ENCODE data around the gene EEF1B2. TPM values are rescaled to one million over a fixed set of nuclear protein-coding genes. Genes with fewer than 3 reads are reported as not detected.
"Not testable (repeated sequence)": the region's sequence is repeated elsewhere in the genome, so short reads cannot be mapped to it uniquely, and the experiment has no call there.

The EEF1B2 gene
- polyA plus RNA-seq, 1 donor from 2014 or later: 1,100 TPM

DNA sequence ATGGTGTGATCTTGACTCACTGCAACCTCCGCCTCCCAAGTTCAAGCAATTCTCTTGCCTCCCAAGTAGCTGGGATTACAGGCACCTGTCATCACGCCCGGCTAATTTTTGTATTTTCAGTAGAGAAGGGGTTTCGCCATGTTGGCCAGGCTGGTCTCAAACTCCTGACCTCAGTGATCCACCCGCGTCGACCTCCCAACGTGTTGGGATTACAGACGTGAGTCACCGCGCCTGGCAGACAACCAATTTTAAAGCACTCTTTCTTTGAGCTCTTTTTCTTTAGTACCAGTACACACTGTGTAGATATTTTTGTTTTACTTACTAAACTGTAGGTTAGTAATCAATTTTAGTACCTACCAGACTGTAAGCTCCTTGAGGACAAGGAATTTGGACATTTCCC is 2.7 kb upstream of the EEF1B2 start:
- Mint-ChIP-seq H3K4me1 (peaks cover 27 to 37% (median 36%) of the 10 kb centered on the region in 3 donors), H3K4me3 (peak overlapping the region in 3 of 4 donors; percentile 38 to 99 (median 74))
- not testable (repeated sequence) for H3K27ac Mint-ChIP-seq, H3K36me3 Mint-ChIP-seq, H3K9me3 Mint-ChIP-seq, H3K27me3 Mint-ChIP-seq

DNA sequence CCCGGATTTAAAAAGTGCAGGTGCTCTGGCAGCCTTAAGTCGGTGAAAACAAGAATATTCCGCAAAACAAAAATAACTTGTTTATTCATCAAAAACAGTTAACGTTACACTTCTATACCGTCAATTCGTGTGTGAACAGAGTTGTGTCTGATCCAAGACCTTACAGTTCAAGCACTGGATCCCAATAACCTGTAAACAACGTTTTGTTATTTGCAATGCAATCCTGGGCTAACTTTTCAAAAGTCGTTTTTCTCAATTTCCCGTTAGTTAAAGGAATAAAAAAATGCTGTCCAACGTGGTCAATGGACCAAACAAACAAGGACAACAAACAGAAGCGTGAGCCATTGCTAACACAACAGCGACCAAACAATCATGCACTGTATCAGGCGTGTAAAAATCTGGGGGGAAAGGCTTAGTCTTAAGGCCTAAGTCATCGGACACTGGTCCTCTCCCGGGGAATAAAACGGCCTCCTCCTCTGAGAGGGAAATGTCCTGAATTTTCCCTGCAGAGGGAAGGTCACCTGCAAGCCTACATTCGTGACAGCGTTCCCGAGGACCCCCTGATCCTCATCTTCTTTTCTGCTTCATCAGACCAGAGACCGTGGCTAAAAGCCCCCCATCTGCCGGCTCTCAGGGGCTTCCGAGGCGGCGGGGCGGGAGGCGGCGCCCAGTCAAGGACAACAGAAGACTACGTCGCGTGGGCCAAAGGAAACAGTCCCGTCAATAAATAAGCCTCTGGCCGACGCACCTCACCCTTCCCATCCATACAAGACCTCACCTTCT is 941 bp upstream of the EEF1B2 start:
- H3K27ac Mint-ChIP-seq: peak overlapping the region; percentile 98 to 100 (median 98)
- H3K4me3 Mint-ChIP-seq: peak overlapping the region; percentile 99 to 100 (median 100)
- peaks cover 4% of the 10 kb centered on the region for H3K36me3 Mint-ChIP-seq
- H3K4me1 Mint-ChIP-seq: peaks cover 32 to 46% (median 43%) of the 10 kb centered on the region in 3 donors
- H3K27me3 Mint-ChIP-seq: no peaks in the 10 kb centered on the region
- H3K9me3 Mint-ChIP-seq: no peaks in the 10 kb centered on the region

DNA sequence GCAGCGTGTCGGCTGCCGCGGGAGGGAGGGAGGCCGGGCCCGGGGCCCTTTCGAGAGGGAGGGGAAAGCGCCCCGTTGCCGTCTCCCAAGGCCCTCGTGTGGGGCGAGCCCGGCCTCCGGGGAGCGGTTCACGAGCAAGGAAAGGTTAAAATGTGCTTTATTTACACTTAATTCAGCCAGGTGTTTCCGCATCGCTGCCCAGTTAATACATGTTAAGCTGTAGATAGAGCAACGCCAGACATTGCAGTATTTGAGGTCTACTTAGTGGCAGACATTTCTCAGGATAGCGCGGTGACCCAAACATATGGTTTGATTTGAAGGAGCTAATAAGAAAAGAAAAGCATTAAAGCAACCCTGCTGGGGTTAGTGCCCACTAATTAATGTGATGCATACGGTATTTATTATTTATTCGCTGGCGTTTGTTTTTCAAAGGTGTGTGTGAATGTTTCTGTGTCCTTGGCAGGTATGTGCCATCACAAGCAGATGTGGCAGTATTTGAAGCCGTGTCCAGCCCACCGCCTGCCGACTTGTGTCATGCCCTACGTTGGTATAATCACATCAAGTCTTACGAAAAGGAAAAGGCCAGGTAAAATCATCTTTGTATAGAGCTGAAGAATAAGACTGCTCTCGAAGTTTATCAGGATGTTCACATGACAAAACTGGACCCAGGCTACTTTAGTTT is 571 bp downstream of the EEF1B2 start:
- no peaks in the 10 kb centered on the region for H3K9me3 Mint-ChIP-seq
- peak overlapping the region; percentile 99 to 100 (median 100) for H3K4me3 Mint-ChIP-seq
- H3K27me3 Mint-ChIP-seq: no peaks in the 10 kb centered on the region
- peaks cover 6% of the 10 kb centered on the region for H3K36me3 Mint-ChIP-seq
- H3K4me1 Mint-ChIP-seq: peaks cover 30 to 45% (median 43%) of the 10 kb centered on the region in 3 donors
- H3K27ac Mint-ChIP-seq: peak overlapping the region; percentile 98 to 100 (median 98)

DNA sequence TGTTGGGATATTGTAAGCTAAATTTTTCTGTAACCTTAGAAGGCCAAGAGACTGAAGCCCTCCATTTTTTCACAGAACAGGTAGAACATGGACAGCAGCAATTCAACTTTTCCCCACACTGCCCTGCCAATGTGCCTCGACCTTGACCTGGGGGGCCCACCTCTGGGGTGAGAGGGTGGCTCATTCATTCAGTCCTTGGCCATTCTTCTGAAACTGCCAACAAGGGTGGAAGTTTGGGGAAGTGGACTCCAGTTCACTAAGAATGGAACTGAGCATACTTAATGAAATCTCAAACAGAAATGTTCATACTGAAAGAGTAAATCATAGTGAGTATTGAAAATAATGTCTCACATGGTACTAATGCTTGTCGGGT is 1.1 kb downstream of the EEF1B2 start:
- H3K4me1 Mint-ChIP-seq: peaks cover 30 to 45% (median 43%) of the 10 kb centered on the region in 3 donors
- peak overlapping the region; percentile 8 to 98 (median 78) for H3K27ac Mint-ChIP-seq
- peaks cover 6% of the 10 kb centered on the region for H3K36me3 Mint-ChIP-seq
- peak overlapping the region; percentile 99 to 100 (median 100) for H3K4me3 Mint-ChIP-seq
- no peaks in the 10 kb centered on the region for H3K27me3 Mint-ChIP-seq
- H3K9me3 Mint-ChIP-seq: no peaks in the 10 kb centered on the region

DNA sequence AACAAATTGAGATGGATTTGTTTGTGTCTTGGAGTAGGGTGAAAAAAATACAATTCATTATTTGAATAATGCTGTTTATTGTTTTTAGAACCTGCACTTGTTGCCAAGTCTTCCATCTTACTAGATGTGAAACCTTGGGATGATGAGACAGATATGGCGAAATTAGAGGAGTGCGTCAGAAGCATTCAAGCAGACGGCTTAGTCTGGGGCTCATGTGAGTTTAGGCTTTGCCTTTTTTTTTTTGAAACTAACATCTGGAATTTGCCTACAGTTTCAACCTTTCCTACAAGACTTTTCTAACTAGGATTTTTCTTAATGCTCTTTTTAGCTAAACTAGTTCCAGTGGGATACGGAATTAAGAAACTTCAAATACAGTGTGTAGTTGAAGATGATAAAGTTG is 2.7 kb downstream of the EEF1B2 start:
- not testable (repeated sequence) for H3K27me3 Mint-ChIP-seq, H3K9me3 Mint-ChIP-seq, H3K27ac Mint-ChIP-seq
- Mint-ChIP-seq H3K4me3 (peak overlapping the region in 1 of 4 donors; percentile 70), H3K36me3 (peaks cover 11% of the 10 kb centered on the region), H3K4me1 (peaks cover 22 to 43% (median 38%) of the 10 kb centered on the region in 3 donors)

DNA sequence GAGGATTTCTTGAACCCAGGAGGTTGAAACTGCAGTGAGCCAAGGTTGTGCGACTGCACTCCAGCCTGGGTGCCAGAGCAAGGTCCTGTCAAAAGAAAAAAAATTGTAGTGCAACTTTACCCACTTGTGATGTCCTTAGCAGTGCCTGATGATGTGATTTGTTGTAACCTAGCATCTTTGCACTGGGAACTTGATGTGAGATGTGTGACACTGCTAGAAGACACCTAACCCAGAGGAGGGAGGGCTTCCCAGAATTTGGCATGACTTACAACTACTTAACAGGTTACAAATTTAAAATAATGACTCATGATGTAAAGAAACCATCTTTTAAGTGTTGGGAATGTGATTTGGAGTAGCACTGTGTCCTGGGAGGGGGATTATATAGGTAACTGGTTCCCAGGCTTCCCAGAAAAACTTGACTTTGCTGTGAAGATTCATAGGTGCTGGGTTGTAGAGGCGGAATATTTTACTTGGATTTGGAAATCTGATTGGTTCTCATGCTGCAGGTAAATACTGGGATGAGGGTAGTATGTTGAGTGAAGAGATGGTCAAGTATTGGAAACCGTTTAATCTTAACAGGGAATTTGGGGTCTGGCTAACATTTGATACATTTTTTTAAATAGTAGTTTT is 3.7 kb downstream of the EEF1B2 start:
- H3K9me3 Mint-ChIP-seq: no peaks in the 10 kb centered on the region
- H3K4me3 Mint-ChIP-seq: peak overlapping the region in 1 of 4 donors; percentile 70
- H3K36me3 Mint-ChIP-seq: peaks cover 11% of the 10 kb centered on the region
- peak overlapping the region in 1 of 3 donors; percentile 47 for H3K27ac Mint-ChIP-seq
- H3K27me3 Mint-ChIP-seq: no peaks in the 10 kb centered on the region
- H3K4me1 Mint-ChIP-seq: peaks cover 19 to 39% (median 33%) of the 10 kb centered on the region in 3 donors

DNA sequence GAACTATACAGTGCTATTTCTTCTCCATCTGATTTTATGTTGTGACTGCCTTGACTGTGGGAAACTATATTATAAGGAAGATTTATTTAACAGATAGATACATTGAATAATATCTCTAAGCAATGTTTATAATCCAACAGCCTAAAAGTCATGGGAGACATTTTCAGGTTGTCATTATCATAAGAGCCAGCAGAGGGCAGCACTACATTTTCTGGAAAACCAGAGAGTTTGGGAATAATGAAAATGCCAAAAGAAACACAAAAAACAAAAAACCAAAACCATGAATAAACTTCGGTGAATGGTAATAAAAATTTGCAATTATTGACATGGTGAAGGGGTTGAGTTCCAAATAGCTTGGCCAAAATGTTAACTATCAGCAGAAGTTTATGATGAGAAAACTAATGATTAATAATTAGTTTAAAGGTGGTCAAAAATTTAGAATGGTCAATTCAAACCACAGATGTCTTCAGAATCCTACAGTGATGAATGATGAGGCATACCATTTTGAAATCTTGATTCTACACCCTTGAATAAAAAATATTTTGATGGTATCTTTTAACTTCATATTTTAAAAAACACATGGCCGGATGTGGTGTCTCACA is 4.7 kb downstream of the EEF1B2 start:
- peak overlapping the region in 1 of 4 donors; percentile 70 for H3K4me3 Mint-ChIP-seq
- H3K27ac Mint-ChIP-seq: peak overlapping the region in 1 of 3 donors; percentile 45
- peaks cover 10% of the 10 kb centered on the region for H3K36me3 Mint-ChIP-seq
- peaks cover 17 to 30% (median 28%) of the 10 kb centered on the region in 3 donors for H3K4me1 Mint-ChIP-seq
- H3K27me3 Mint-ChIP-seq: no peaks in the 10 kb centered on the region
- H3K9me3 Mint-ChIP-seq: no peaks in the 10 kb centered on the region

DNA sequence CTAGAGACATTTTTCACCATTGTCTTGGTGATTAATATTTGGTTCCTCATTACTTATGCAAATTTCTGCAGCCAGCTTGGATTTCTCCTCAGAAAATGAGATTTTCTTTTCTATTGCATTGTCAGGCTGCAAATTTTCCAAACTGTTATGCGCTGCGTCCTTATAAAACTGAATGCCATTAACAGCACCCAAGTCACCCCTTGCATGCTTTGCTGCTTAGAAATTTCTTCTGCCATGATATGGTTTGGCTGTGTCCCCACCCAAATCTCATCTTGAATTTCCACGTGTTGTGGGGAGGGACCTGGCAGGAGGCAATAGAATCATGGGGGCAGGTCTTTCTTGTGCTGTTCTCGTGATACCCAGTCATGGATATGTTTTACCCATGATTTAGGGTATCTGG is 8.5 kb downstream of the EEF1B2 start:
- H3K4me1 Mint-ChIP-seq, H3K4me3 Mint-ChIP-seq, H3K9me3 Mint-ChIP-seq, H3K27me3 Mint-ChIP-seq, H3K27ac Mint-ChIP-seq: not testable (repeated sequence)
- peaks cover 11% of the 10 kb centered on the region for H3K36me3 Mint-ChIP-seq

DNA sequence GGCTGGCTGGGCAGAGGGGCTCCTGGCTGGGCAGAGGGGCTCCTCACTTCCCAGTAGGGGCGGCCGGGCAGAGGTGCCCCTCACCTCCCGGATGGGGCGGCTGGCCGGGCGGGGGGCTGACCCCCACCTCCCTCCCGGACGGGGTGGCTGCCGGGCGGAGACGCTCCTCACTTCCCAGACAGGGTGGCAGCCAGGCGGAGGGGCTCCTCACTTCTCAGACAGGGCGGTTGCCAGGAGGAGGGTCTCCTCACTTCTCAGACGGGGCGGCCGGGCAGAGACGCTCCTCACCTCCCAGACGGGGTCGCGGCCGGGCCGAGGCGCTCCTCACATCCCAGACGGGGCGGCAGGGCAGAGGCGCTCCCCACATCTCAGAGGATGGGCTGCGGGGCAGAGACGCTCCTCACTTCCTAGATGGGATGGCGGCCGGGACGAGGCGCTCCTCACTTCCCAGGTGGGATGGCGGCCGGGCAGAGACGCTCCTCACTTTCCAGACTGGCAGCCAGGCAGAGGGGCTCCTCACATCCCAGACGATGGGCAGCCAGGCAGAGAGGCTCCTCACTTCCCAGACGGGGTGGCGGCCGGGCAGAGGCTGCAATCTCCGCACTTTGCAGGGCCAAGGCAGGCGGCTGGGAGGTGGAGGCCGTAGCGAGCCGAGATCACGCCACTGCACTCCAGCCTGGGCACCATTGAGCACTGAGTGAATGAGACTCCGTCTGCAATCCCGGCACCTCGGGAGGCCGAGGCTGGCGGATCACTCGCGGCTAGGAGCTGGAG is 12.1 kb downstream of the EEF1B2 start:
- not testable (repeated sequence) for H3K36me3 Mint-ChIP-seq

DNA sequence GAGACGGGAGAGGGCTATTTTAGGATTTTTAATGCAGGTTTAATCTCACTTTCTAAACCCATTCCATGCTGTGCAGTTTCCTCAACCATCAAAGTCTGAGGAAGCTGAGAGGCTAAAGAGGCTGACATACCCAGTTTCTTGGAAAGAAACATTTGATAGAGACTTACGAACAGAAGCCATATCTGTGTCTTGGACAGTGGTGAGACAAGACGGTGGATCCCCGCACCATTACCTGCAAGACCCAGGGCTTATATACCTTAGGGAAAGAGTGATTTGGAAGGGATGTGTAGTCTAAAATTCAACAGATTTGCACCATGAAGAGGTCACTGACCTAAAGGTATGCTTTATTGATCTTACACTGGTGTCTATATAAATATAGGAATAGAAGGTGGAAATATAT is 13.5 kb downstream of the EEF1B2 start:
- Mint-ChIP-seq H3K4me3 (no peak overlapping the region), H3K4me1 (no peaks in the 10 kb centered on the region), H3K9me3 (no peaks in the 10 kb centered on the region), H3K36me3 (peaks cover 6% of the 10 kb centered on the region), H3K27ac (no peak overlapping the region), H3K27me3 (no peaks in the 10 kb centered on the region)

More for the DNA sequence above, 12.1 kb downstream of the EEF1B2 start:
- not testable (repeated sequence) for H3K4me3 Mint-ChIP-seq, H3K27ac Mint-ChIP-seq, H3K27me3 Mint-ChIP-seq, H3K9me3 Mint-ChIP-seq, H3K4me1 Mint-ChIP-seq

DNA sequence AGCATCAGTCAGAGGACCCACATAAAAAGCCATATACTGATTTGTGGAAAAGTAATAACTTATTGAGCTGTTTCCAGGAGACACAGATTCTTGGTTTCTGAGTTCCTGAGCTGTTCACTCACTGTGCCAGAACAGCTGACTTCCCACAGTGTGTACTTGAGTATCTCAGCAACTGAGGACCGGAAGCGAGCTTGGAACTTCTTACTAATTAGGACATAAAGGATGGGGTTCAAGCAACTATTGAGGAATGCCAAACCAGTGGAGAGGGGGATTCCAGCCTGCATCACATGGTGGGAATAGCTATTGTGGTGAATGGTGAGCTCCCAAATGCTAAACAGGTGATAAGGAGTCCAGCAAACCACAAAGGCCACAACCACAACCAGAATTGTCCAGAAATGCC is 16.4 kb downstream of the EEF1B2 start:
- H3K4me3 Mint-ChIP-seq: no peak overlapping the region
- H3K27me3 Mint-ChIP-seq: no peaks in the 10 kb centered on the region
- no peak overlapping the region for H3K27ac Mint-ChIP-seq
- H3K4me1 Mint-ChIP-seq: no peaks in the 10 kb centered on the region
- no peaks in the 10 kb centered on the region for H3K9me3 Mint-ChIP-seq
- H3K36me3 Mint-ChIP-seq: peaks cover 3% of the 10 kb centered on the region

DNA sequence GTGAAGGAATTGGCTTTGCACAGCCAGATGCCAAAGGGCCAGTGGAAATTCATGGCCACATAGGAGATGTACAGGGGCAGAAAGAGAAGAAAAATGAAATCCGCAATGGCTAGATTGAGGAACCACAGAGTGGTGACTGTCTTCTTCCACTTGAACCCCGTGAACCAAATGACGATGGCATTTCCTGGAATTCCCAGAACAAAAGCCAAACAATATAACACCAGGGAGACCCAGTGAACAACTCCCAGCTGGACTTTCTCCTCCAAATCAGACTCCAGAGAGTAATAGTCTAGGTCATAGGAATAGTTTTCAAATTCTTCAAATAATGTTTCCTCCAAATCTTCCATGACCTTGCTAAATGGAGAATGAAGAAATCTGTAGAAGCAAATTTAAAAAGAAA is 17.2 kb downstream of the EEF1B2 start:
- H3K27me3 Mint-ChIP-seq: no peaks in the 10 kb centered on the region
- H3K4me3 Mint-ChIP-seq: no peak overlapping the region
- H3K36me3 Mint-ChIP-seq: peaks cover 3% of the 10 kb centered on the region
- no peak overlapping the region for H3K27ac Mint-ChIP-seq
- no peaks in the 10 kb centered on the region for H3K9me3 Mint-ChIP-seq
- no peaks in the 10 kb centered on the region for H3K4me1 Mint-ChIP-seq

DNA sequence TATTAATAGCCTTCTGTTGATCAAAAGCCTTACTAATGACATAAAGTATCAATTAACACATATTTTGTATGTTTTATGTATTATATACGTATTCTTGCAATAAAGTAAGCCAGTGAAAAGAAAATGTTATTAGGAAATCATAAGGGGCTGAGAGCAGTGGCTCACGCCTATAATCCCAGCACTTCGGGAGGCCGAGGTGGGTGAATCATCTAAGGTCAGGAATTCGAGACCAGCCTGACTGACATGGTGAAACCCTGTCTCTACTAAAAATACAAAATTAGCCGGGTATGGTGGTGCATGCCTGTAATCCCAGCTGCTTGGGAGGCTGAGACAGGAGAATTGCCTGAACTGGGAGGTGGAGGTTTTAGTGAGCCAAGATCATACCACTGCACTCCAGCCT is 21.8 kb downstream of the EEF1B2 start:
- H3K4me1 Mint-ChIP-seq, H3K27me3 Mint-ChIP-seq, H3K27ac Mint-ChIP-seq, H3K4me3 Mint-ChIP-seq, H3K9me3 Mint-ChIP-seq, H3K36me3 Mint-ChIP-seq: not testable (repeated sequence)

DNA sequence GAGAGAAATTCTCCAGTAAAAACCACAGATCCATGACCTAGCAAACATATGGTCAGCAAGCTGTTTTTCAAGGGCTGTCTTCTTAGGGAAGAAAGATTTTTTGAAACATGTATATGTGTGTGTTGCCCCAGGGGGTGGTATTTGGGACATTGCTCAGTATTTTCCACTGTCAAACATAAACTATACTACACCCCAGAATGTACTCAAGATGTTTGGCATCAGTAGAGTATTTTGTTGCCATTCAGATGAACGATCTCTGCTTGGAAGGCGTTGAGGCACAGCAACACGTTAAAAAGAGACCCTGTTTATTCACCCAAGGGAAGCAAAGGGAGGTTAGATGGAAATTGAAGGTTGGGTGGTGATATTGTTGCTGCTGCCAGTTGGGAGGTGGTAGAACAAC is 30.0 kb downstream of the EEF1B2 start:
- Mint-ChIP-seq H3K4me1 (no peaks in the 10 kb centered on the region), H3K27me3 (peaks cover 5% of the 10 kb centered on the region), H3K4me3 (no peak overlapping the region), H3K9me3 (peaks cover 0 to 4% (median 0%) of the 10 kb centered on the region in 3 donors), H3K36me3 (peaks cover 5% of the 10 kb centered on the region), H3K27ac (no peak overlapping the region)
